ENCODE results near the gene C22orf31.
A peak's percentile ranks its signal among the peaks of the same experiment; 100 is the strongest.
"Not testable (repeated sequence)": the region's sequence is repeated elsewhere in the genome, so short reads cannot be mapped to it uniquely, and the experiment has no call there.

Gene C22orf31

DNA sequence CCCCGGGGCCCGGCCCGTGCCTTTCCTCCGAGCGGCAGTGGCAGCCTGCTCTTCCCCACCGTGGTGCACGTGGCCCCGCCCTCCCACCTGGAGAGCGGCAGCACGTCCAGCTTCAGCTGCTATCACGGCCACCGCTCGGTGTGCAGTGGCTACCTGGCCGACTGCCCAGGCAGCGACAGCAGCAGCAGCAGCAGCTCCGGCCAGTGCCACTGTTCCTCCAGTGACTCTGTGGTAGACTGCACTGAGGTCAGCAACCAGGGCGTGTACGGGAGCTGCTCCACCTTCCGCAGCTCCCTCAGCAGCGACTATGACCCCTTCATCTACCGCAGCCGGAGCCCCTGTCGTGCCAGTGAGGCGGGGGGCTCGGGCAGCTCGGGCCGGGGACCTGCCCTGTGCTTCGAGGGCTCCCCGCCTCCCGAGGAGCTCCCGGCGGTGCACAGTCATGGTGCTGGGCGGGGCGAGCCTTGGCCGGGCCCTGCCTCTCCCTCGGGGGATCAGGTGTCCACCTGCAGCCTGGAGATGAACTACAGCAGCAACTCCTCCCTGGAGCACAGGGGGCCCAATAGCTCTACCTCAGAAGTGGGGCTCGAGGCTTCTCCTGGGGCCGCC is 11.9 kb downstream of the C22orf31 start:
- TF ChIP-seq, protein P1, sequence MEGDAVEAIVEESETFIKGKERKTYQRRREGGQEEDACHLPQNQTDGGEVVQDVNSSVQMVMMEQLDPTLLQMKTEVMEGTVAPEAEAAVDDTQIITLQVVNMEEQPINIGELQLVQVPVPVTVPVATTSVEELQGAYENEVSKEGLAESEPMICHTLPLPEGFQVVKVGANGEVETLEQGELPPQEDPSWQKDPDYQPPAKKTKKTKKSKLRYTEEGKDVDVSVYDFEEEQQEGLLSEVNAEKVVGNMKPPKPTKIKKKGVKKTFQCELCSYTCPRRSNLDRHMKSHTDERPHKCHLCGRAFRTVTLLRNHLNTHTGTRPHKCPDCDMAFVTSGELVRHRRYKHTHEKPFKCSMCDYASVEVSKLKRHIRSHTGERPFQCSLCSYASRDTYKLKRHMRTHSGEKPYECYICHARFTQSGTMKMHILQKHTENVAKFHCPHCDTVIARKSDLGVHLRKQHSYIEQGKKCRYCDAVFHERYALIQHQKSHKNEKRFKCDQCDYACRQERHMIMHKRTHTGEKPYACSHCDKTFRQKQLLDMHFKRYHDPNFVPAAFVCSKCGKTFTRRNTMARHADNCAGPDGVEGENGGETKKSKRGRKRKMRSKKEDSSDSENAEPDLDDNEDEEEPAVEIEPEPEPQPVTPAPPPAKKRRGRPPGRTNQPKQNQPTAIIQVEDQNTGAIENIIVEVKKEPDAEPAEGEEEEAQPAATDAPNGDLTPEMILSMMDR (IDR thresholded peaks at IDR 0.05; ENCODE audit: control insufficient read depth, insufficient read depth, low read depth, low read length, missing control alignments) = no peak
- no peak for DNase-seq (ENCODE audit: low read depth)
- no peak overlapping the region for H3K4me3 ChIP-seq (ENCODE audit: control insufficient read depth, low read depth, low read length)

DNA sequence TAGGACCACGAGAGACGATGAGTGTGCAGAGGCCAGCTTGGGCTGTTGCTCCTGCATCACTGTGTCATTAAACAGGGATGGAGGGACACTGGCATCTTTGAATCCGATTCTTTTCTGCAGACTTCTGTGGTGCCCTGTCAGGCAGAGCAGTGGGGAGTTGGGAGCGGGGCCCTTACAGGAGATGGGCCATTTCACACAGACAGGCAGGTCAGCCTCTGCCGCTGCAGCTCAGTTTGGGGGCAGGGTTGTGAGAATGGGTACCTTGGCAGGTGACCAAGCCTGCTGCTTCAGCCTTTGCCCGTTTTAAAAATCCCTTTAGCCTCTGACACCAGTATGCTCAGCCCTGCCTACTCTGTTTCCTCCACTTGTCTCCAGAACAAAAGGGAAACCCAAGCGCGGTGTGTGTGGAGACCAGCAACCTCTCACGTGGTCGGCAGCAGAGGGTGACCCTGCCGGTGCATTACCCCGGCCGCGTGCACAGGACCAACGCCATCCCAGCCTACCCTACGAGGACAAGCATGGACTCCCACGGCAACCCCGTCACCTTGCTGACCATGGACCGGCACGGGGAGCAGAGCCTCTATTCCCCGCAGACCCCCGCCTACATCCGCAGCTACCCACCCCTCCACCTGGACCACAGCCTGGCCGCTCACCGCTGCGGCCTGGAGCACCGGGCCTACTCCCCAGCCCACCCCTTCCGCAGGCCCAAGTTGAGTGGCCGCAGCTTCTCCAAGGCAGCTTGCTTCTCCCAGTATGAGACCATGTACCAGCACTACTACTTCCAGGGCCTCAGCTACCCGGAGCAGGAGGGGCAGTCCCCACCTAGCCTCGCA is 12.6 kb downstream of the C22orf31 start:
- H3K4me3 ChIP-seq (ENCODE audit: control insufficient read depth, low read depth, low read length) = no peak overlapping the region
- no peak for DNase-seq (ENCODE audit: low read depth)
- TF ChIP-seq, protein P1 (IDR thresholded peaks at IDR 0.05; ENCODE audit: control insufficient read depth, insufficient read depth, low read depth, low read length, missing control alignments) = no peak

DNA sequence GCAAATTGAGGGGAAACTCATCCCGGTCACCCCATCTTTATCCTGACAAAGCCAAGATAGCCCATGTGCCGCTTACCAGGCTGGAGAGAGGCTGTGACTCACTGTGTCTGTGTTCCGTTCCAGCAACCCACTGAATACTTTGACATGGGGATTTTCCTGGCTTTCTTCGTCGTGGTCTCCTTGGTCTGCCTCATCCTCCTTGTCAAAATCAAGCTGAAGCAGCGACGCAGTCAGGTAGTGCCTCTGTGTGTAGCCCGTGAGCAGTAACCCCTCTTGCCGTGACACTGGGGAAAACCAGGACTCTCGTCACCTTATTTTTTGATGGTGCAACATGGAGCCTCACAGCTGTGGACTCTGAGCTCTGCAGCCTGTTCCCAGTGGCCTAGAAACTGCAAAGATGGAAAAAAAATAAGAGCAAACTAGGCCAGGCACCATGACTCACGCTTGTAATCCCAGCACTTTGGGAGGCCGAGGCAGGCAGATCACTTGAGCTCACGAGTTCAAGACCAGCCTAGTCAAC is 16.9 kb downstream of the C22orf31 start:
- TF ChIP-seq, protein P1 (IDR thresholded peaks at IDR 0.05; ENCODE audit: control insufficient read depth, insufficient read depth, low read depth, low read length, missing control alignments) = no peak
- no peak overlapping the region for H3K4me3 ChIP-seq (ENCODE audit: control insufficient read depth, low read depth, low read length)
- no peak for DNase-seq (ENCODE audit: low read depth)

DNA sequence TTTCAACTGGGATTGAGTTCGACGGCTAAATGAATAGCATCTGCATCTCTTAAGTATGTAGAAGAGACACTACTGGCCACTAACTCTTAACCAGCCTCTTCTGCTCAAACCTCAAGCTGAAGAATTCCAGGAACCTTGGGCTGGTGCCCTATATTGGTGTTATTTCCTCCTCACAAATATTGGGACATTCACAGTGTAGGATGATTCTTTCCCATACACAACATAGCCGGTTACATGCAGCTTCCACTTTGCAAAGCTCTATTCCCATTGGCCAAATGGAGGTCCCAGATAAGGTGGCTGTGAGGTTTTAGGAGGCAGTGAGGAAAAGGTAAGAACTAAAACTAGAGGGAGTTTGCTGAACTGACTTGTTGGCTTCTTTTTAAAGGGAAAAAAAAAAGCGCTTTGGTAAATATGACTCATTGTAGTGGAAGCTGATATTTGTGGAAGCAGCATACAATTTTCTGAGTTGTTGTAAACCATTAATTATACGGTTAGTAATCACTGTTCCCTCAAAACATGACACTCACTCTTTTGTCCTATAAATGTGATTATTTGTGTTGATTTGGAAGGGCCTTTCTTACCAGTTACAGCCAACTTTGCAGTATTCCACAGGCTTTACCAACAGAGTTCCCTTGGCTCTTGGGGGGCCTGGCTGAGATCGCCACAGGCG is 17.6 kb downstream of the C22orf31 start:
- DNase-seq (ENCODE audit: low read depth) = no peak

DNA sequence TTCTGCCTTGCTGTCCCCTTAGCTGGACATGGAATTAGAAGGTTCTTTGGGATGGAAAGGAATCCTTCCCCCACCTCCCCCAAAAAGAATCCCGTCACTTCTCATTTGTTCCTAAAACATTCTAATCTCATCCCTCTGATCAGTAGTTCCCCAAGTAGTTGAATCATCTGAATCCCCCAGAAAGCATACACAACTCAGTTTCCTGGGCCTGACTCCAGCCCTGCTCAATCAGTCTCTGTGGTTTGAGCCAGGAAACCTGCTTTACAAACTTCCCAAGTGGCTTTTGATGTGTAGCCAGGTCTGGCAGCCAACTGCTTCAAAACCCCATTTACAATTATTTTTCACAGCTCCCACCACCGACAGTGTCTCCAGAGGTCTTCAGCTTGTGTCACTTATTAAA is 20.2 kb downstream of the C22orf31 start:
- H3K4me3 ChIP-seq (ENCODE audit: control insufficient read depth, low read depth, low read length) = no peak overlapping the region
- TF ChIP-seq, protein P1 (IDR thresholded peaks at IDR 0.05; ENCODE audit: control insufficient read depth, insufficient read depth, low read depth, low read length, missing control alignments) = no peak
- DNase-seq (ENCODE audit: low read depth) = no peak

More for the DNA sequence above, 17.6 kb downstream of the C22orf31 start:
- H3K4me3 ChIP-seq (ENCODE audit: control insufficient read depth, low read depth, low read length) = no peak overlapping the region
- TF ChIP-seq, protein P1 (IDR thresholded peaks at IDR 0.05; ENCODE audit: control insufficient read depth, insufficient read depth, low read depth, low read length, missing control alignments) = no peak

DNA sequence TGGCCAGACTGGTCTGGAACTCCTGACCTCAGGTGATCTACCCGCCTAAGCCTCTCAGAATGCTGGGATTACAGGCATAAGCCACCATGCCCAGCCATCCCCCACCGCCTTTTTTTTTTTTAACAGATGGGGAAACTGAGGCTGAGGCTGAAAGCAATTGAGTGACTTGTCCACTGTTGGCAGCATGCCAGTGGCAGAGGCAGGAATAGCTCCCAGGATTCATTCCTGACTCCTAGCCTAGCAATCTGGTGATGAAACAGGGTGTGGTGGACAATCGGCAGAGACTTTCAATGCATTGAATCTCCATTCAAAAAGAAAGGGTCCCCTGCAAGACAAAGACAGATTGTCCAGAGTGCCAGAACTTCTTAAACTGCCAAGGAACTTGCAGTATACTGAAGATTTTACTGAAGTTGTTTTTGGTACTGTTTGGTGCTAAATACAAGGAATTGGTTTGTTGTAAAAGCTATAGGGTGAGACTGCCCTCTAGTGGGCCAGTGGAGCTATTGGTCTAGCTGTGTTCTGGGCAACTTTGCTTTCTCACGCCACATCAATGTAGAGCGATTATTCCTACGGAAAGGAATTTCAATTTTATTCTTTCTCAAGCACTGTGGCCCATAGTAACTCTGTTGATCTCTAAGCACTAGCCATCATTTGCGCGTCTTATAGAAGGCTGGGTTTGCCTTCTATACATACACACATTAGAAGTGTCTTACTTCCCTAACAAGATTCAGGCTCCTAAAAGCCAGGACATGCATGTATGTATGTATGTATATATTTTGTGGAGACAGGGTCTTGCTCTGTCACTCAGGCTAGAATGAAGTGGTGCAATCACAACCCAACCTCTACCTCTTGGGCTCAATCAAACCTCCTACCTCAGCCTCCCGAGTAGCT is 21.0 kb downstream of the C22orf31 start:
- TF ChIP-seq, protein P1 (IDR thresholded peaks at IDR 0.05; ENCODE audit: control insufficient read depth, insufficient read depth, low read depth, low read length, missing control alignments) = peak; percentile 89
- H3K4me3 ChIP-seq (ENCODE audit: control insufficient read depth, low read depth, low read length) = no peak overlapping the region
- peak; percentile 79 for DNase-seq (ENCODE audit: low read depth)

DNA sequence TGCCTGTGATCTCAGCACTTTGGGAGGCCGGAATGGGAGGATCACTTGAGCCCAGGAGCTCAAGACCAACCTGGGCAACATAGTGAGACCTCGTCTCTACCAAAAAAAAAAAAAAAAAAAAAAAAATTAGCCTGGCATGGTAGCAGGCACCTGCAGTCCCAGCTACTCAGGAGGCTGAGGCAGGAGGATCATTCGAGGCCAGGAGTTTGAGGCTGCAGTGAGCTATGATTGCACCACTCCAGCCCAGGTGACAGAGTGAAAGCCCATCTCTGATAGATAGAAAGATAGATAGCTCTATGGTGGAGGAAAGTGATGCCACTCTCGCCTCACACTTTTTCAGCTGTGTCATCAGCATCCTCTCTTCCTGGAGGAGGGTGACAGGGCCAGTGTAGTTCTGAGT is 21.9 kb downstream of the C22orf31 start:
- not testable (repeated sequence) for DNase-seq (ENCODE audit: low read depth); H3K4me3 ChIP-seq (ENCODE audit: control insufficient read depth, low read depth, low read length)
